ENCODE measurements around the gene HSD11B1L.

Gene HSD11B1L

GRCh38 chr19:5680437-5681368 is at the start of gene HSD11B1L, which contains the start of gene MICOS13:
Gene HSD11B1L, plus strand, starts transcription at chr19:5681027. Its CDS starts 3,806 bp downstream, at chr19:5684833.
Gene MICOS13, minus strand, starts transcription at chr19:5680516. Its CDS starts 30 bp downstream, at chr19:5680486.
- peak; percentile 98 for DNase-seq (ENCODE audit: low read depth)

- no peak for DNase-seq (ENCODE audit: low read depth)
Observed at GRCh38 chr19:5631567-5632240, 49.1 kb upstream of the HSD11B1L start.

GRCh38 chr19:5632241-5632612 is 48.6 kb upstream of the HSD11B1L start:
- no peak for DNase-seq (ENCODE audit: low read depth)

- DNase-seq (ENCODE audit: low read depth): no peak
Observed at GRCh38 chr19:5632657-5633056, 48.2 kb upstream of the HSD11B1L start.

GRCh38 chr19:5635427-5635826 is 45.4 kb upstream of the HSD11B1L start:
- no peak for DNase-seq (ENCODE audit: low read depth)

GRCh38 chr19:5637971-5638370 is 42.9 kb upstream of the HSD11B1L start:
- no peak for DNase-seq (ENCODE audit: low read depth)

GRCh38 chr19:5641171-5641570 is 39.7 kb upstream of the HSD11B1L start:
- no peak for DNase-seq (ENCODE audit: low read depth)

GRCh38 chr19:5642204-5642603 is 38.6 kb upstream of the HSD11B1L start:
- DNase-seq (ENCODE audit: low read depth): no peak

GRCh38 chr19:5643060-5643459 is 37.8 kb upstream of the HSD11B1L start:
- no peak for DNase-seq (ENCODE audit: low read depth)

GRCh38 chr19:5644037-5644436 is 36.8 kb upstream of the HSD11B1L start:
- DNase-seq (ENCODE audit: low read depth): no peak

- DNase-seq (ENCODE audit: low read depth): no peak
Observed at GRCh38 chr19:5645409-5645808, 35.4 kb upstream of the HSD11B1L start.

- DNase-seq (ENCODE audit: low read depth): no peak
Observed at GRCh38 chr19:5646703-5647102, 34.1 kb upstream of the HSD11B1L start.

- DNase-seq (ENCODE audit: low read depth): no peak
Observed at GRCh38 chr19:5648464-5648863, 32.4 kb upstream of the HSD11B1L start.

GRCh38 chr19:5651361-5651760 is 29.5 kb upstream of the HSD11B1L start:
- no peak for DNase-seq (ENCODE audit: low read depth)

- DNase-seq (ENCODE audit: low read depth): no peak
Observed at GRCh38 chr19:5652261-5652660, 28.6 kb upstream of the HSD11B1L start.

- DNase-seq (ENCODE audit: low read depth): no peak
Observed at GRCh38 chr19:5654931-5655330, 25.9 kb upstream of the HSD11B1L start.

GRCh38 chr19:5655412-5655811 is 25.4 kb upstream of the HSD11B1L start:
- no peak for DNase-seq (ENCODE audit: low read depth)

- DNase-seq (ENCODE audit: low read depth): no peak
Observed at GRCh38 chr19:5661483-5661882, 19.3 kb upstream of the HSD11B1L start.

- DNase-seq (ENCODE audit: low read depth): no peak
Observed at GRCh38 chr19:5663904-5664303, 16.9 kb upstream of the HSD11B1L start.

GRCh38 chr19:5664515-5664914 is 16.3 kb upstream of the HSD11B1L start:
- no peak for DNase-seq (ENCODE audit: low read depth)

- DNase-seq (ENCODE audit: low read depth): peak; percentile 15
Observed at GRCh38 chr19:5665781-5666513, 14.9 kb upstream of the HSD11B1L start.

- no peak for DNase-seq (ENCODE audit: low read depth)
Observed at GRCh38 chr19:5666921-5667610, 13.8 kb upstream of the HSD11B1L start.
